GM12801 (cell line): ENCODE data around the gene NCBP2.

Experiments
- CTCF ChIP-seq: IDR thresholded peaks from one replicate; pipeline ENCODE4 v1.5.1; 2011; ENCODE audit warnings: control low read depth; ENCODE audit not compliant: insufficient read length; ENCODE audit errors: extremely low read depth

NCBP2 gene

GRCh38 chr3:196985954-196986885, 43.9 kb upstream of the NCBP2 start:
- TF ChIP-seq CTCF: no peak

- TF ChIP-seq CTCF: no peak
These were observed 43.0 kb upstream of the NCBP2 start for GRCh38 chr3:196985298-196985697.

GRCh38 chr3:196983186-196983585, 40.9 kb upstream of the NCBP2 start:
- TF ChIP-seq CTCF: no peak

- TF ChIP-seq CTCF: no peak
These were observed 39.3 kb upstream of the NCBP2 start for GRCh38 chr3:196981657-196982056.

GRCh38 chr3:196979545-196979944, 37.2 kb upstream of the NCBP2 start:
- TF ChIP-seq CTCF: no peak

GRCh38 chr3:196976941-196977340, 34.6 kb upstream of the NCBP2 start:
- TF ChIP-seq CTCF: no peak

GRCh38 chr3:196975349-196975748, 33.0 kb upstream of the NCBP2 start:
- TF ChIP-seq CTCF: no peak
